IMR-90 (cell line): ENCODE results near the gene TMTC2. TPM values are rescaled to one million over a fixed set of nuclear protein-coding genes. Genes with fewer than 3 reads are reported as not detected.

ENCODE experiments used
- ATAC-seq: fragments of 200-7000 bp; cut with Tn5 transposase; 2 replicates; pipeline ENCODE4 v1.9.1; 2020; ENCODE audit warnings: low read depth, mild to moderate bottlenecking, moderate library complexity
- BruUV-seq: library from RNA; stranded (reverse); fragments of 400-500 nt; replicated peaks from 2 replicates; lab custom pipeline; 2021; lab: Mats Ljungman, UMichigan
- CTCF ChIA-PET: fragments of 300-600 bp; formaldehyde crosslinking; extraction: SDS; loops from one replicate; lab custom pipeline; 2021; ENCODE audit warnings: antibody characterized with exemption; lab: Yijun Ruan, JAX
- POLR2A ChIA-PET: fragments of 300-600 bp; sonication (Branson Sonifier 250); formaldehyde crosslinking; loops from one replicate; lab custom pipeline; 2022; ENCODE audit warnings: antibody characterized with exemption; ENCODE audit not compliant: unreplicated experiment; lab: Charles Lee
- DNase-seq: peaks from one replicate; pipeline ENCODE4 v3.0.0; 2013
- H2AFZ ChIP-seq: replicated peaks from 2 replicates; pipeline ENCODE3; 2013; ENCODE audit warnings: low read length, mild to moderate bottlenecking; ENCODE audit not compliant: poor library complexity
- H2AK5ac ChIP-seq: 2 replicates; pipeline ENCODE4 v1.6.1; 2013; ENCODE audit warnings: low read depth, low read length, inconsistent platforms
- H2AK9ac ChIP-seq: replicated peaks from 2 replicates; pipeline ENCODE3; 2013; ENCODE audit warnings: mild to moderate bottlenecking, low read depth, low read length, moderate library complexity; ENCODE audit not compliant: poor library complexity
- H2BK120ac ChIP-seq: 2 replicates; pipeline ENCODE4 v1.6.1; 2013; ENCODE audit warnings: low read depth, low read length, inconsistent platforms
- H2BK15ac ChIP-seq: 3 replicates; pipeline ENCODE4 v1.6.1; 2013; ENCODE audit warnings: low read depth, low read length, inconsistent platforms
- H2BK20ac ChIP-seq: 2 replicates; pipeline ENCODE4 v1.6.1; 2013; ENCODE audit warnings: low read depth, mild to moderate bottlenecking, inconsistent platforms, low read length, moderate library complexity
- H2BK5ac ChIP-seq: 2 replicates; pipeline ENCODE4 v1.6.1; 2013; ENCODE audit warnings: mild to moderate bottlenecking, low read depth, low read length, inconsistent platforms; ENCODE audit not compliant: poor library complexity, severe bottlenecking
- H3K14ac ChIP-seq: replicated peaks from 2 replicates; pipeline ENCODE4 v1.6.1; 2013; ENCODE audit warnings: low read depth, low read length, inconsistent platforms
- H3K18ac ChIP-seq: 2 replicates; pipeline ENCODE4 v1.6.1; 2013; ENCODE audit warnings: low read depth, low read length, control low read depth
- H3K23ac ChIP-seq: 2 replicates; pipeline ENCODE4 v1.6.1; 2013; ENCODE audit warnings: low read depth, low read length, inconsistent platforms
- H3K27ac ChIP-seq: 2 replicates; pipeline ENCODE4 v1.5.1; 2013; ENCODE audit warnings: mild to moderate bottlenecking, control low read depth, low read length; ENCODE audit not compliant: insufficient read depth
- H3K27me3 ChIP-seq: 2 replicates; pipeline ENCODE4 v1.6.1; 2013; ENCODE audit warnings: low read length; ENCODE audit not compliant: control insufficient read depth, insufficient read depth
- H3K36me3 ChIP-seq: 2 replicates; pipeline ENCODE4 v1.6.1; 2013; ENCODE audit warnings: low read length, mixed read lengths; ENCODE audit not compliant: control insufficient read depth, insufficient read depth
- H3K4ac ChIP-seq: 2 replicates; pipeline ENCODE4 v1.6.1; 2013; ENCODE audit warnings: low read depth, low read length, inconsistent platforms
- H3K4me1 ChIP-seq: 2 replicates; pipeline ENCODE4 v1.6.1; 2013; ENCODE audit warnings: low read length, mixed read lengths; ENCODE audit not compliant: control insufficient read depth, insufficient read depth
- H3K4me2 ChIP-seq: 2 replicates; pipeline ENCODE4 v1.6.1; 2013; ENCODE audit warnings: low read depth, mild to moderate bottlenecking, control low read depth, low read length, moderate library complexity
- H3K4me3 ChIP-seq: 2 replicates; pipeline ENCODE4 v1.5.1; 2013; ENCODE audit warnings: low read depth, mild to moderate bottlenecking, control low read depth, low read length, moderate library complexity; ENCODE audit not compliant: insufficient read depth
- H3K56ac ChIP-seq: 2 replicates; pipeline ENCODE4 v1.6.1; 2013; ENCODE audit warnings: low read length, inconsistent platforms; ENCODE audit not compliant: insufficient read depth; ENCODE audit errors: extremely low read depth
- H3K79me1 ChIP-seq, 2 experiments: 2 replicates each; pipeline ENCODE4 v1.6.1; 2013; ENCODE audit warnings: low read length in 2 of 2, inconsistent platforms in 1 of 2, low read depth in 1 of 2
- H3K9ac ChIP-seq: 2 replicates; pipeline ENCODE4 v1.6.1; 2013; ENCODE audit warnings: low read depth, low read length, control low read depth
- H3K9me1 ChIP-seq: 2 replicates; pipeline ENCODE4 v1.6.1; 2013; ENCODE audit warnings: low read length, inconsistent platforms; ENCODE audit not compliant: insufficient read depth
- H3K9me3 ChIP-seq: 2 replicates; pipeline ENCODE4 v1.6.1; 2013; ENCODE audit warnings: low read length; ENCODE audit not compliant: control insufficient read depth, insufficient read depth
- H4K20me1 ChIP-seq: 2 replicates; pipeline ENCODE4 v1.6.1; 2013; ENCODE audit warnings: low read length, inconsistent platforms; ENCODE audit not compliant: insufficient read depth
- H4K5ac ChIP-seq: 2 replicates; pipeline ENCODE4 v1.6.1; 2013; ENCODE audit warnings: mild to moderate bottlenecking, low read depth, low read length, control low read depth
- H4K8ac ChIP-seq, 2 experiments: 2 replicates each; pipeline ENCODE4 v1.6.1; 2013; ENCODE audit warnings: low read depth in 2 of 2, low read length in 2 of 2, control low read depth in 1 of 2, inconsistent platforms in 1 of 2
- H4K91ac ChIP-seq: 2 replicates; pipeline ENCODE4 v1.6.1; 2013; ENCODE audit warnings: low read depth, low read length, inconsistent platforms; ENCODE audit not compliant: insufficient read depth
- CEBPB ChIP-seq: IDR thresholded peaks from 2 replicates; pipeline ENCODE4 v1.6.1; 2012; ENCODE audit warnings: low read depth, low read length, improper control_type of control experiment
- CHD1 ChIP-seq: IDR thresholded peaks from 2 replicates; pipeline ENCODE4 v1.6.1; 2012; ENCODE audit warnings: low read depth, low read length, improper control_type of control experiment
- CTCF ChIP-seq: conservative IDR thresholded peaks from 2 replicates; pipeline ENCODE4 v1.5.1; 2012; ENCODE audit warnings: mild to moderate bottlenecking, low read depth, low read length, improper control_type of control experiment
- MAFK ChIP-seq: IDR thresholded peaks from 2 replicates; pipeline ENCODE4 v1.6.1; 2012; ENCODE audit warnings: low read depth, low read length, improper control_type of control experiment
- MAZ ChIP-seq: IDR thresholded peaks from 2 replicates; pipeline ENCODE4 v1.6.1; 2012; ENCODE audit warnings: low read depth, mild to moderate bottlenecking, low read length, improper control_type of control experiment, moderate library complexity, borderline replicate concordance
- MXI1 ChIP-seq: IDR thresholded peaks from 2 replicates; pipeline ENCODE4 v1.6.1; 2012; ENCODE audit warnings: low read depth, mild to moderate bottlenecking, low read length, moderate library complexity, borderline replicate concordance
- POLR2A ChIP-seq: IDR thresholded peaks from 2 replicates; pipeline ENCODE4 v1.6.1; 2012; ENCODE audit warnings: mild to moderate bottlenecking, low read depth, low read length
- RCOR1 ChIP-seq: IDR thresholded peaks from 2 replicates; pipeline ENCODE4 v1.6.1; 2012; ENCODE audit warnings: mild to moderate bottlenecking, low read length, improper control_type of control experiment; ENCODE audit not compliant: insufficient replicate concordance
- RFX5 ChIP-seq: IDR thresholded peaks from 2 replicates; pipeline ENCODE4 v1.8.0; 2012; ENCODE audit warnings: low read depth, mild to moderate bottlenecking, low read length, moderate library complexity
- SMC3 ChIP-seq: fragments of 150-350 bp; IDR thresholded peaks from 2 replicates; pipeline ENCODE4 v1.6.1; 2016; ENCODE audit warnings: low read depth, mild to moderate bottlenecking, antibody characterized with exemption, low read length, moderate library complexity
- USF2 ChIP-seq: fragments of 150-350 bp; IDR thresholded peaks from 2 replicates; pipeline ENCODE4 v1.6.1; 2017; ENCODE audit warnings: mild to moderate bottlenecking, antibody characterized with exemption, low read length, low read depth
- WGBS, 2 experiments: methylation state at CpG; one replicate each; pipeline versions ENCODE4 v1.1.5 to v1.1.7; 2013; ENCODE audit warnings: missing lambda C conversion rate in 2 of 2; ENCODE audit not compliant: insufficient read length in 1 of 2; ENCODE audit errors: extremely low coverage in 2 of 2; 5-methylcytosine and 5-hydroxymethylcytosine counted together
- dilution Hi-C: fragments of 300-500 bp; cut with HindIII; formaldehyde crosslinking; loops from one replicate; pipeline ENCODE4 v1.14.3; 2018; ENCODE audit warnings: low sequenced_read_pairs; ENCODE audit not compliant: unreplicated experiment
- in situ Hi-C: fragments of 300-500 bp; cut with MboI; formaldehyde crosslinking; loops from 3 replicates; pipeline ENCODE4 v1.14.3; 2019; ENCODE audit warnings: low sequenced_read_pairs, inconsistent platforms, mixed read lengths
- intact Hi-C: fragments of 100-400 bp; cut with micrococcal nuclease; formaldehyde crosslinking; loops from 2 replicates; pipeline ENCODE4 v1.10.0; 2022
- polyA plus RNA-seq, 3 experiments: library from polyadenylated mRNA; depleted of rRNA; stranded (reverse); fragments of >200 nt; gene quantifications; 2 replicates each; pipeline ENCODE4 v1.2.3, GENCODE V29; 2012; ENCODE audit warnings: low replicate concordance in 1 of 3
- total RNA-seq: library from RNA; depleted of rRNA; stranded (reverse); fragments of >200 nt; gene quantifications from 2 replicates; pipeline ENCODE4 v1.2.3, GENCODE V29; 2012

Gene TMTC2
- total and polyA plus RNA-seq, 2 of the 4 experiments (the other 2 are of a cell fraction), result 0.56 to 1.4 TPM

DNA sequence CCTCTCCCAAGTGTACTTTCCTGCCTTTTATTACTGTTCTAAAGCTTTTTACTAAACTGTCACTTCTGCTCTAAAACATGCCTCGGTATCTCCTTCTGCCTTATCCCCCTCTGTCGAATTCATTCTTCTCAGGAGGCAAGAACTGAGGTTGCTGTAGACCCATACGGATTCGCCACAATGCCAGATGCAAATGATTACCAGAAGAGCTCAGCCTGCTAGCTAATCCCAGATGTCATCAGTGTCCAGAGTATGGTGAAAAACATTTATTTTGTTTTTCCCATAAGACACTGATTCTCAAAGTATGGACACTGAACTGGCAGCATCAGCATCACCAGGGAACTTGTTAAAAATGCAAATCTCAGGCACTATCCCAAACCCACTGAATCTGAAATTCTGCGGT, 359.3 kb downstream of the TMTC2 start:
- Histone ChIP-seq H2AK5ac (no peak overlapping the region), H3K18ac (no peak overlapping the region), H3K27me3 (no peaks in the 10 kb centered on the region), H2AK9ac (no peak overlapping the region), H2AFZ (no peak overlapping the region), H3K56ac (no peak overlapping the region), H2BK120ac (no peak overlapping the region), H3K4me2 (no peak overlapping the region), H3K9me3 (no peaks in the 10 kb centered on the region; the same call in 1 of the 2 replicates), H3K79me1 (no peaks in the 10 kb centered on the region), H4K91ac (no peak overlapping the region), H3K9me1 (no peaks in the 10 kb centered on the region), H4K5ac (no peak overlapping the region), H2BK15ac (no peak overlapping the region), H2BK5ac (no peak overlapping the region), H4K20me1 (no peaks in the 10 kb centered on the region), H3K4me3 (no peak overlapping the region), H3K9ac (no peak overlapping the region), H3K23ac (no peak overlapping the region), H3K14ac (no peak overlapping the region), H3K27ac (no peak overlapping the region), H4K8ac (no peak overlapping the region), H3K4me1 (no peaks in the 10 kb centered on the region), H3K36me3 (no peaks in the 10 kb centered on the region), H3K4ac (no peak overlapping the region), H2BK20ac (no peak overlapping the region)
- dilution Hi-C loops (no loop called here), in situ Hi-C loops (no loop called here), intact Hi-C loops (no loop called here)
- no peak for ATAC-seq
- WGBS, 2 experiments, result no CpG with 5 or more reads among the region's 5 CpGs
- TF ChIP-seq CTCF, result no peak
- no peak for TF ChIP-seq MXI1
- TF ChIP-seq USF2, result no peak
- TF ChIP-seq POLR2A, result no peak
- no peak for TF ChIP-seq CHD1
- TF ChIP-seq MAFK, result no peak
- no peak for TF ChIP-seq MAZ
- no peak for TF ChIP-seq SMC3
- no peak for TF ChIP-seq RFX5
- no peak for TF ChIP-seq CEBPB
- TF ChIP-seq RCOR1, result no peak
- POLR2A ChIA-PET, result no interaction called here
- no peak for DNase-seq
- no TSS peak for BruUV-seq
- CTCF ChIA-PET, result no interaction called here
